T47D (cell line): ENCODE measurements around the gene BPIFB3.

Experiments used
- DNase-seq, 2 experiments: peaks; one replicate each; pipeline versions ENCODE4 v3.0.0 to v3.0.0-alpha.2; 2011 to 2012; ENCODE audit warnings: low read depth in 1 of 2, low spot score in 1 of 2
- JUND ChIP-seq: IDR thresholded peaks from 2 replicates; pipeline ENCODE4 v1.6.1; 2012; ENCODE audit warnings: low read depth
- in situ Hi-C: cut with HindIII; loops from 2 replicates; pipeline ENCODE4 v1.10.0; 2016; ENCODE audit warnings: low sequenced_read_pairs, low pct_unique_long_range_greater_than_20kb

The BPIFB3 gene

DNA sequence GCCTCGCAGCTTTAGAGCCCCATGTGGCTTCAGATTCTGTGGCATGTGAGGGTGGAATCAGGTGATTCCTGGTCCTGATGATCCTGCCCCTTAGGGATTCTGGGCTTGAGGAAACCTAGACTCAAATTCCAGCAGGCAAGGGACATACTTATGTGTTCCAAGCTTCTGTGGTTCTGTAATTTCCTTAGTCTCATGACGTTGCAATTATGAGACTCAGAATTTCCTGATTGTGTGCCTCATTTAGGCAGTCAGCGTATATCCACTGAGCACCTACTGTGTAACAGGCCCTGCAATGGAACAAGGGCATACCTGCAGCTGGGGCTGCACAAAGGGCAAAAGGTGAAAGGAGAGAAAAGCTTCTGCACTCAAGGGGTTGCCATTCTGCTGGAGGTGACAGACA lies 14.1 kb downstream of the BPIFB3 start:
- no peak for TF ChIP-seq JUND
- in situ Hi-C loops, result no loop called here
- no peak for DNase-seq

DNA sequence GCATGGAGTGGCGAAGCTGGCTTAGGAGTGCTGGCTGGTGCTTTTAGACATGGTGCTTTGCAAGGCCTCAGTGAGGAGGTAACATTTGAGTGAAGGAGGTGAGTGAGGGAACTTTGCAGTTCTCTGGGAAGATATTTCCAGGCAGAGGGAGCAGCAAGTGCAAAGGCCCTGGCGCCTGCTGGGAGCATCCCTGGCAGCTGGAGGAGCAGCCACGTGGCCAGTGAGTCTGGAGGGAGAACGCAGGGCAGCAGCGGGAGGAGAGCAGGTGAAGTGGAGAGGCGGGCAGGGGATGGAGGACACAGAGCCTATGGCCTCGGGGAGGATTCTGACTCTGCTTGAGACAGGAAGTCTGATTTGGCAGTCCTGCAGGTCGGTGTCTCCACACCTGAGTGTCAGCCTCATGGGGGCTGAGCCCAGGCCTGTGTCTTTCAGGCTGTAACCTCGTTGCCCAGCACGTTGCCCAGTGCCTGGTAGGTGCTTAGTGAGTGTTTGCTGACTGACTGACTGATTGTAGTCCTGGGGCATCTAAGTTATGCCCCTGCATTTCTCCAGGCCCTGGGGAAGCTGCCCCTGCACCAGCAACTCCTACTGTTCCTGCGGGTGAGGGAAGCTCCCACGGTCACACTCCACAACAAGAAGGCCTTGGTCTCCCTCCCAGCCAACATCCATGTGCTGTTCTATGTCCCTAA lies 14.7 kb downstream of the BPIFB3 start:
- DNase-seq, result no peak
- TF ChIP-seq JUND, result no peak
- in situ Hi-C loops, result no loop called here

DNA sequence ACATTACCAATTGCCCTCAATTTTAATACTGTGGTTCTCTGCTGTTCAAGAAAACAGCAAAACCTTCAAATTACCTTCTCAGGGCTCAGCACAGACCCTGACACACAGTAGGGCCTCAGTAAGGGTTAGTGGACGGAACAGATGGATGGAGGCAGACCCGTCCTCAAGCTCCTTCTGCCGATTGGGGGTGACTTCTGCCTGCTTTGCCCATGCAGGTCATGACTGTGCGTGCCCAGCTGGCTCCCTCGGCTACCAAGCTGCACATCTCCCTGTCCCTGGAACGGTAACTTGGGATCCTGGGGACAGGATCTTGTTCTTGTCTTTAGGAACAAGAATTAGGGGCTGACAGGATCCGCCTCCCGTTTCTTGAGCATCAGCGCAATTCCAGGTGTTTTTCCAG lies 16.0 kb downstream of the BPIFB3 start:
- DNase-seq, result no peak
- in situ Hi-C loops, result no loop called here
- TF ChIP-seq JUND, result no peak

DNA sequence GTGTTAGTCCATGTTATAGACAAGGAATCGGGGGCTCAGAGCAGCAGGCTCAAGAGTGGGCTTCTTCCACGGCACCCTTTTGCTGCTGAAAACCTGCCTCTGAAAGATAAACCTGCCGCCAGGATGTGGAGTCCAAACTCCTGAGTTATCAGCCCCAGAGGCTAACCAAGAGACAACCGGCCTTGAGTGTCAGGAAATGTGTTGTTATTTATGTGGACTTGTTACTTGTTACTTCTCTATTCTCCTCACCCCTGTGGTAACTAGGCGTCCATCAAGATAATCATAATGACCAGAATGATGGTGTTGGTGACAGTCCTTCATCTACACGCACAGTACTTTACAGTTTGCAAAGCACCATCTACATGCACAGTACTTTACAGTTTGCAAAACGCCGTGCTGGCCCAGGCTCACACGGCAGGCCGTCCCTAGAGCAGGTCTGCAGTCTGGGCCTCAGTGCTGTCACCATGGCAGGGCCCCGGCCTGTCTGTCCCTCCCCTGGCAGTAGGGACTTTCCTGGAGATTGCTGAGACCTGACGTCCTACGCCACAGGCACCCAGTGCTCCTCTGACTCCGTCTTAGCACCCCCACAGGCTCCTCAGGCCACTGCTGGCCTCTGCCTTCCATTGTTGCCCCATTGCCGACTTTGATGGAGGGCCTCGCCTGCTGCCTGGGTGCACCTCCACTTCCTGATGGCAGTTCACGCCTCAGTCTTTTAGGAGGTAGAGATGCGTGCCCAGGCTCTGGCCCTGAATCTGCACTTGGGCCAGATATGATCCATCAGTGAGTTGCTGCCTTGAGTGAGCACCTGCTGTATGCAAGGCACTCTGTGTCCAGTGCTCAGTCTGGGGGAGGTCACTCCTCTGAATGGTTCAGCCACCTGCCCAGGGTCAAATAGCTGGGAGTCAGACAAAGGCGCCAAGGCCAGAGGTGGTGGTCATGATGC lies 16.7 kb downstream of the BPIFB3 start:
- in situ Hi-C loops, result no loop called here
- TF ChIP-seq JUND, result no peak

DNA sequence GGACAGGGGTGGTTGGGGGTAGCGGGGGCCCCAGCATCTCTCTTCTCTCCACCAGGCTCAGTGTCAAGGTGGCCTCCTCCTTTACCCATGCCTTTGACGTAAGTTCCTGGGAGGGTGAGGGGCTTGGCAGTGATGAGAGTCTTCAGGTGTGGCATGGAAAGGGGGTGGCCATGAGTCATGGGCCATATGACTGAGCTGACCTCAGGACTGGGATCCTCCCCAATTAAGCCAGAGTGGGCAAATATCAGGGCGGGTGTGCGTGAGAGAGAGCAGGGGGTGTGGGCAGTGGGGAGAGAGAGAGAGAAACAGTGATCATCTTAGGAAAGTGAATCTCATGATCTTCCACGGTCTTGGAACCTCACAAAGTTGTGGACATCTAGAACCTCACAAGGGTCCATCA lies 17.5 kb downstream of the BPIFB3 start:
- DNase-seq, result no peak
- no peak for TF ChIP-seq JUND
- in situ Hi-C loops, result no loop called here

More for the DNA sequence above, 16.7 kb downstream of the BPIFB3 start:
- DNase-seq, result no peak

DNA sequence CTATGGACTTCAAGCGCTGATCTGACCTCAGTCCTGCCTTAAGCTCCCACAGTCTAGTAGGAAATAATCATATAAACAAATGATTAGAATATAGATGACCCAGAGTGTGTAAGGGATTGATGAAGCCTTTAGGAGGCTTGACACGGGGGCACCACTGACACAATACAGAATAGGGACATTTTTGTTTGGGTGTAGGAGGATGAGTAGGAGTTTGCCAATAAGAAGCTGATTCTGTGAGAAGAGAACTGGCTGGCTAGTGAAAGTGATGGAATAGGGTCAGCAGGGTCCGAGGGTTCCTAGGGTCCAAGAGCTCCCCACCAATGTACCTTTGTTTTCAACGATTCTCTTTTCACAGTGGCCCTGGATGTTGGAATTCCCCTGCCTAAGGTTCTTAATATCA lies 18.7 kb downstream of the BPIFB3 start:
- in situ Hi-C loops, result no loop called here
- no peak for DNase-seq
- TF ChIP-seq JUND, result no peak

DNA sequence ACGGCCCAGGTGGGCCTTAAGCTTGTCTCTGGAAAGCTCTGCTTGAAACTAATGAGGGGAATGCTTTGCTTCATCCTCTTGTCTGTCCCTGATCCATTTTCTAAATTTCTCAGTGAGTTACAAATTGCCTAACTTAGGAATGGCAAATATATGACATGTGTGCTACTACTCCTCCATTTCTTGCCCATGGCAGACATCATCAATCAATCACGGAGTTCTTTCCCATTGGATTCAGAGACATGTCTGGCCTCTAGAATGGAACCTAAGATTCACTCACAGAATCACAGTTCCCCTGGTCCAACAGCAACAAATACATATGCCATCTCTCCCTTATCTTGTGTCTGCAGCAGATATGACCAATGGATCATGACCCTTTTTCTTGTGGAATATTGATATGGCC lies 19.1 kb downstream of the BPIFB3 start:
- TF ChIP-seq JUND, result no peak
- DNase-seq, result peak in 1 of 2 experiments; percentile 12
- in situ Hi-C loops, result no loop called here

DNA sequence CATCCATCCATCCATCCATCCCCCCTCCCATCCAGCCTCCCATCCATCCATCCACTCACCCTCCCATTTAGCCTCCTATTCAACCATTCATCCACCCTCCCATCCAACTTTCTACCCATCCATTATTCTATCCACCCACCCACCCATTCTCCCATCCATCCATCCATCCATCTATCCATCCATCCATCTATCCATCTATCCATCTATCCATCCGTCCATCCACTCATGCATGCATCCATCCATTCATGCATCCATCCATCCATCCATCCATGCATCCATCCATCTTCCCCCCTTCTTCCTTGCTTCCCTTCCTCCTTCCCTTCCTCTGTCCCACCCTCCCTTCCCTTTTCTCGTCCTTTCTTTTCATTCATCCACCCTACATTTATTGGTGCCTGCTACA lies 21.0 kb downstream of the BPIFB3 start:
- TF ChIP-seq JUND, result no peak
- in situ Hi-C loops, result no loop called here
- no peak for DNase-seq

DNA sequence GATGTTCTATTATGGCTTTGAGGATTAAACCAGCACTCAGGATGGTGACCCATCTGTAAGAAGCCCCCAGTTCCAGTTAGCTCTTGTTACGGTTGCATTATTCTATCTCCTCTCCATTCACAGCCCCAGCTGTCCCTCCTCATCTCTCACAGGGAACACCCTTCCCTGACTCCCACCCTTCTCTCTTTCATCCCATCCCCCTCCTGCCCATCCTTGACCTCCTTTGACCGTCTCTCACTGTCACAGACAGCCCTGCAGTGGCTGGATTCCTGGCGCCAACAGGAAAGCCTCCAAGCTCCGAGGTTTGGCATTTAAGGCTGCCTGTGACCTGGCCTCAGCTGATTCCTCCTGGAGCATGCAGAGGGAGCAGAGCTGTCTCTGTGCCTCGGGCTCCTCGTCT lies 21.6 kb downstream of the BPIFB3 start:
- no peak for TF ChIP-seq JUND
- in situ Hi-C loops, result no loop called here
- DNase-seq, result no peak

DNA sequence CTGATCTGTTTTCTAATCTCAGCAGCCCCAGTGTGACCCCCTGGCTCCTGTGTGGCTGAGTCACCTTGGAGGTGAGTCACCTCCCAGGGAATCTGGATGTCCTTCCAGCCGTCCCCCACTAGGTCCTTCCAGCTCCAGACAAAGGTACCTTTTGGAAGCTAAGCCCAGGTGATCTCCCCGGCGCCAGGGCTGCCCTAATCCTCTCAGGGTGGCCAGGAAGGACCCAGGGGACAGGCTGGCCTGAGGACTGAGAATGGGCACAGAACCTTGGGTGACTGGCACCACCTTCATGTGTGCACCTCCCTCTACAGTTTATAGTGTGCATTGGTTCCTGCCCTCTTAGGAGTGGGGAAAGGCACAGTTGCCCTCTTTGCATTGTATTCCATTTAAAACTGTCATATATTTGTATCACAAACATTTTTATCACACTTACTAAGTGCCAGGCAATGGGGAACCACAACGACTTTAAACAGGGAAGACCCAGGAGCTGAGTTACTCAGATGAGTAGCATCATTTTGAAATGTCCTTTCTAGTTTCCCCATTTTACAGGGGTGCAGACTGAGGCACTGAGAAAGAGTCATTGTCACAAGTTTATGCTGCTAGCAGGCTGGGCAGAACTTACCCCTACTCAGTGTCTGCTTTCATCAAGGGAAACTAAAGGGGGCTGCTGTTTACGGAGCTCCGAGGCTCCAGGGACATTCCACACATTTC lies 23.1 kb downstream of the BPIFB3 start:
- in situ Hi-C loops, result no loop called here
- TF ChIP-seq JUND, result no peak
- DNase-seq, result peak; percentile 46 to 51

DNA sequence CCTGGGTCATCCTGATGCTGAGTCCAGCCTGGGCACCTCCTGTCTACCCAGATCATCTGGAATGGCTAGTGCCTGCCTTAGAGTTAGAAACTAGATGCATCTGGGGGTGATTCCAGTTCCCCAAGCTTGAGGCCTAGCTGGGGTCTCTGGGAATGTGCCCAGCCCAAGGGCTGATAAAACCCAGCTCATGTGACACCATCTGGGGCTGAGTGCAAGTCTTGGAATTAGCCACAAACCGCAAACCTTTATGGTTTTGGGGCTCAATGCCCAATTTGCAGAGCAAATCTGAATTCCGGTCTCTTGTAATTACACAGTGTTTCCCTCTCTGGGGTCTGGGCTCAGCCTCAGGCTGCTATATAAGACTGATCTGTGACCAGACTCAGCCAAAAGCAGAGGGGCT lies 25.6 kb downstream of the BPIFB3 start, which contains the start of gene BPIFB4:
Gene BPIFB4, plus strand, starts transcription at position 385 of the 400 bp plus-strand sequence. CDS start 1,884 bp downstream, outside the sequence.
- DNase-seq, result no peak
- no peak for TF ChIP-seq JUND
- in situ Hi-C loops, result no loop called here

DNA sequence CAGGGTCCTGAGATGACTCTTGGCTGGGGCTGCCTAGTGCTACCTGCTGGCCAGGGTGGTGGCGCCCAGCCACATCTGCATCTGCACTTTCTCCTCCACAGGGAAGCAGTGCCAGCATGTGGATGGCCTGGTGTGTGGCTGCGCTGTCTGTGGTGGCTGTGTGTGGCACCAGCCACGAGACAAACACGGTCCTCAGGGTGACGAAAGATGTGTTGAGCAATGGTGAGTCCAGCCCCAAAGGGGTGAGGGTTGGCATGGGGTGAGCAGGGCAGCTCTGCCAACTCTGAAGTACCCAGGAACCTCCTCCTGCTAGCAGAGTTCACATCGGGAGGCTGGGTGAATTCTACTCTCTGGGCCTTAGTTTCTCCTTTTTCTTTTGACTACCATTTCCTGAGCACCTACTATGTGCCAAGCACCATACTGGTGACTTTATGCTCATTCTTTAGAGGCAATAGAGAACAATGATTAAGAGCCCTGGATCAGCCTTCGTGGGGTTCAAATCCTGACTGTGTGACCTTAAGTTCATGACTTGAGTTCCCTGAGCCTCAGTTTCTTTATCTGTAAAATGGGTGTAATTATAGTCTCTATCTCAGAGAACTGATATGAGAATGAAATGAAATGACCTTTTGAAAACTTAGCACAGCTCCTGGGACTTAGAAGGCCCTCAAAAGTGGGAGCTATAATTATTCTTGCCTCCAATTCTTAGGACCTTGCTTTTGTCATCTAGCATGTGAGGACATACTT lies 27.9 kb downstream of the BPIFB3 start:
- in situ Hi-C loops, result no loop called here
- DNase-seq, result no peak
- no peak for TF ChIP-seq JUND
